ENCODE data around the gene COBL.

The COBL gene

DNA sequence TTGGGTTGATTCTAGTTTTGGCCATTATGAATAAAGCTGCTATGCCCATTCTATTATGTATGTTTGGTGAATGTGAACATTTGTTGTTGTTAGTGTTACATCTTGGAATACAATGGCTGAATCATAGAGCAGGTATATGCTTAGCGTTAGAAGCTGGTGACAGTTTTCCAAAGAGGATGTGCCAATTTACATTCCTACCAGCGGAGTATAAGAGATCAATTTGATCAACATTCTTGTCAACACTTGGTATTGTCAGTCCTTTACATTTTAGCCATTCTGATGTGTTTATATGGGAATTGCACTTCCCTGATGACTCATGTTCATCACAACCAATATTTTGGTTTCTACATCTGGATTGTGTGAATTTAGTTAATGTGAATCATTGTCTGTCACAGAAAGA lies 37.8 kb upstream of the COBL start:
- TF ChIP-seq, protein P1, sequence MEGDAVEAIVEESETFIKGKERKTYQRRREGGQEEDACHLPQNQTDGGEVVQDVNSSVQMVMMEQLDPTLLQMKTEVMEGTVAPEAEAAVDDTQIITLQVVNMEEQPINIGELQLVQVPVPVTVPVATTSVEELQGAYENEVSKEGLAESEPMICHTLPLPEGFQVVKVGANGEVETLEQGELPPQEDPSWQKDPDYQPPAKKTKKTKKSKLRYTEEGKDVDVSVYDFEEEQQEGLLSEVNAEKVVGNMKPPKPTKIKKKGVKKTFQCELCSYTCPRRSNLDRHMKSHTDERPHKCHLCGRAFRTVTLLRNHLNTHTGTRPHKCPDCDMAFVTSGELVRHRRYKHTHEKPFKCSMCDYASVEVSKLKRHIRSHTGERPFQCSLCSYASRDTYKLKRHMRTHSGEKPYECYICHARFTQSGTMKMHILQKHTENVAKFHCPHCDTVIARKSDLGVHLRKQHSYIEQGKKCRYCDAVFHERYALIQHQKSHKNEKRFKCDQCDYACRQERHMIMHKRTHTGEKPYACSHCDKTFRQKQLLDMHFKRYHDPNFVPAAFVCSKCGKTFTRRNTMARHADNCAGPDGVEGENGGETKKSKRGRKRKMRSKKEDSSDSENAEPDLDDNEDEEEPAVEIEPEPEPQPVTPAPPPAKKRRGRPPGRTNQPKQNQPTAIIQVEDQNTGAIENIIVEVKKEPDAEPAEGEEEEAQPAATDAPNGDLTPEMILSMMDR (IDR thresholded peaks at IDR 0.05; ENCODE audit: borderline replicate concordance, insufficient read depth, low read depth, low read length), result no peak
- no peak overlapping the region for H3K4me3 ChIP-seq (ENCODE audit: low read depth, low read length)

DNA sequence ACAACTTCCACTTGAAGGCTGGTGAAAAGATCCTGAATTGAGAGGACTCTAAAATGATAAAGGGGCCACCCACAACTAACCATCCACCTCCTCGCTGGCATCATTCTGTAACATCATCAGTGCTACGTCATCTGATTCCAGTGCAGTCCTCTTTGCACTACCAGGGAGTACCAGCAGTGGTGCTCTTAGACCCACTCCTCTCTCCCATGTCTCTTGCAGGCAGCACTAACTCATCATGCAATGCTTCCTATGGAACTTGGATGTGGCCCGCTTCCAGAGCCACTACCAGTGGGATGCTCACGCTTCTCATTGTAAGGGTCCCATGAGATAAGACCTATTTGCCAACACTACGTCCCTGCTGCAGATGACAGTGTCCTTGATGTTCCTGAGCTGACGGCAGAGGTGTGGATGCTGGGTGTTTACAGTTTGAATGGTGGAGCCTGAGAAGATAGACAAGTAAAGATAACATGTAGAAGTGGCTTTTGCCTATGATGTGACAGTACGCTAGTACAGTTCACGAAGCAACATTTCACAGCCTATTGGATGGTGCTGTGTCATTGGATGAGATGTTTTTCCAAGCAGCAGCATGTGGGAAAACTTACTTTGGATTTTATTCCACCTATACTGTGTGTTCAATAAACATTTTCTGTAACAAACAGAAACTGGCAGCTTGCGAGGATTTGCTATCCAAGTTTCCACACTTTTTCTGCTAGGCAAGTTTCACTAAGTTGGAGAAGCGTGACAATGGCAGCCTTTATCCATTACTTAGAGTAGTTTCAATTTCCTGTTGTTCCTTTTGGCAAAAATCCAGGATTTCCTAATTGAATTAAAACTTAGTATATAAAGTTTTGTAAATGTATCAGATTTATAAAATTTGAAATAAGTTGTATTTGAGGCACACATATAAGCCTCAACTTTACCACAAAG lies 35.8 kb upstream of the COBL start:
- no peak overlapping the region for H3K4me3 ChIP-seq (ENCODE audit: low read depth, low read length)
- TF ChIP-seq, protein P1 (IDR thresholded peaks at IDR 0.05; ENCODE audit: borderline replicate concordance, insufficient read depth, low read depth, low read length), result no peak

DNA sequence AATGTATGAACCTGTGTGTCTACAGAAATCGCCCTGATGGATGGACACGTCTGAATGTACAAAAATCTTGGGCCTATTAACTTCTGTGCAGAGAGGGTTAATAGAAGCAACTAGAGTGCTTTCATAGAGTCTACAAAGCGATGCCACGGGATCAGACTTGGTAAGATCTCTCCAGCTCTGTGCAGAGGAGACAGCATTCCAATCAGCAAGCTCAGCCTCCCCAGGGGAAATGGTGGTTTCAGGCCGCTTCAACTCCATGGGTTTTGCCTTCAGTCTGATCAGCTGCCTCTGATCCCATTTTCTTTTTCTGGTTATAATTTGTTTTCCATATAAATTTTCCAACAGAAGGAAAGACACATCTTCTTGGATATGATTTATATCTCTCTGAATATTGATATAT lies 35.1 kb upstream of the COBL start:
- no peak overlapping the region for H3K4me3 ChIP-seq (ENCODE audit: low read depth, low read length)
- TF ChIP-seq, protein P1 (IDR thresholded peaks at IDR 0.05; ENCODE audit: borderline replicate concordance, insufficient read depth, low read depth, low read length), result no peak

DNA sequence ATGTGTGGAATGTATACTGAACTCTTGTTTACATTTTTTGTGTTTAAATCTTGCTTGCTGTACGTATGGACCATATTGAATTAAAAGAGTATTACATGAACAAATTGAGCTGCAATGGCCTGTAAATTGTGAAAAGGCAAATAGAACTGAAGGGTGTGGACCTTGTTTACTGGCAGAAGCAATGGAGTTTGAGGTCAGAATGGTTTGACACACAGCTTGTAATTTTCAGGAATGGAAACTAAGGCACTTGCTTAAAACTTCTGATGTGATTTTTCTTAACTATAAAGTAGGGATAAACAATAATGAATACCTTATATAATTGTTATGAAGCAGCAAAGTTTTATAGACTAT lies 33.9 kb upstream of the COBL start:
- TF ChIP-seq, protein P1 (IDR thresholded peaks at IDR 0.05; ENCODE audit: borderline replicate concordance, insufficient read depth, low read depth, low read length), result no peak
- no peak overlapping the region for H3K4me3 ChIP-seq (ENCODE audit: low read depth, low read length)

DNA sequence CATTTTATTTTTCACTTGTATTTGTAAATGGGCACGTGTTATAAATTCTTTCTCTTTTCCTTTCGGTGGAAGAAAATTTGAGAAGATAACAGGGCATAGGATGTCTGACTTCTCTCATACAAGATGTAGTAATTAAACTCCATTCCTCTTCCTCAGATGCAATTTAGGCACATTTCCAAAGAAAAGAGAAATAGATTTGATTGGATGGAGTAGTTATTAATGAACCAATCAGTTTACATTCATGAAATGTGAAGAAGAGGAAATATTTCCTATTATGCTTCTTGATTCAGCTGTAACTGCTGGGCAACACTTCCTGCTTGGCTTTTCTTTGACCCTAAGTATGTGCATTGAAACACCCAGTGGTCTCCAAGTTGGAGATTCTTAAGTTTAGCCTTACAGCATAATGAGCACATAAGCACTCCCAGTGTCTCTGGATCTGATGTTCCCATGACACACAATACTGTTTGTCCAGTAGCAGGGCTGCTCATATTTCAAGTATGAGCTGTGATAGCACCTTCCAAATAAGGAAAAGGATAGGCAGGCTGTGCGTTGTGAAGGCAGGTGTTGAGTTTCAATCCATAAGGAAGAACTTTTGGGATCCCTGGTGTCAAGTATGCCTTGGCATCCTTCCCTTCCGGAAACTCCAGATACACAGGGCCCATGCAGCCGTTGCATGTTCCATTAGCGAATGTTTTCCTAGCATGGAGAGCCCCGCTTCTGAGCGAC lies 33.4 kb upstream of the COBL start:
- no peak overlapping the region for H3K4me3 ChIP-seq (ENCODE audit: low read depth, low read length)
- TF ChIP-seq, protein P1 (IDR thresholded peaks at IDR 0.05; ENCODE audit: borderline replicate concordance, insufficient read depth, low read depth, low read length), result no peak

DNA sequence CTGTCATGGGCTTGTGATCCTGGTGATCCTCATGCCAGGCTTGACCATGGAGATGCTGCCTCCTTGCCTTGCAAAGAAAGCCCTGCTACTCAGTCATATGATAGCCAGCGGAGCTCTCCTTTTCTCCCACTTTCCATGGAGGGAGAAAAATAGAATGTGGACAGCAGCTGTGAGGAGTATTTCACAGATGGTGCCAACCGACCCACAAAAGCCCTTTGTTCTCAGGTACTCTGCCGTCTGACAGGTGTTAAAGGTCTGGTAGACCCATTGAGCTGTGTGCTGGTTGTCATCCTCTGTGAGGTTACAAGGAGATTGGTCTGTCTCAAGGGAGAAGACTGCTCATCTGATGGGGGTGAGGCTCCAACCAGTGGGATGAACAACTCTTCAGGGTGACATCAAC lies 29.5 kb upstream of the COBL start:
- TF ChIP-seq, protein P1 (IDR thresholded peaks at IDR 0.05; ENCODE audit: borderline replicate concordance, insufficient read depth, low read depth, low read length), result no peak
- H3K4me3 ChIP-seq (ENCODE audit: low read depth, low read length), result no peak overlapping the region
